Activated CD4-positive, alpha-beta T cell treated with anti-CD3 and anti-CD28 coated beads, Interleukin-2, amount 50 U/mL, for 24 hours (primary cell): Measurements from ENCODE around the gene CCDC71L.

ENCODE experiments used
- DNase-seq, 2 donors: peaks; one replicate each; pipeline ENCODE4 v3.0.0-alpha.2; 2020; ENCODE audit warnings: low read depth in 1 of 2, low spot score in 1 of 2

CCDC71L gene

DNA sequence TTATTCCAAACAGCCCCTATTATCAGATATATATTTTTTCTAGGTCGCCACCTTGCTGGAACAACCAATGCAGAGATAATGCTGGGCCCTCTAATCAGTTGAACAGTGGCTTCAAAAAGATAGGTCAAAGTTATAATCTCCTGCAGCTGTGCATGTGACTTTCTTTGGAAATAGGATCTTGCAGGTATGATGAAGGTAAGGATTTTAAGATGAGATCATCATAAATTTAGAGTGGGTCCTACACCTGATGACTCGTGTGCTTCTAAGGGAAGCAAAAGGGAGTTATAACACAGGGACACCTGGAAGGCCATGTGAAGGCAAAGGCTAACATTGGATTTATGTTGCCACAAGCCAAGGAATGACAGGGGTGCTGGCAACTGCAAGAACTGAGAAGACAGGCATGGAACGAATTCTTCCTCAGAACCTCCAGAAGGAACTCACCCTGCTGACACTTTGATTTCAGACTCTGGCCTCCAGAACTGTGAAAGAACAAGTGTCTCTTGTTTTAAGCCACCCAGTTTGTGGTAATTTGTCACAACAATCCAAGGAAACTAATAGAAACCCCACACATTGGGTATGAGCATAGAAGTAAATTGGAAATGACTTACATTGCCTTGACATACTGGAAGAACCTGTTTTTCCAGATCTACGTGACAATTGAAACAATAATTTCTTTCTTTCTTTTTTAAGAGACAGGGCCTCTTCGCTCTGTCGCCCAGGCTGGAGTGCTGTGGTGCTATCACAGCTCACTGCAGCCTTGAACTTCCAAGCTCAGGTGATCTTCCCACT lies 34.4 kb downstream of the CCDC71L start:
- no peak for DNase-seq

DNA sequence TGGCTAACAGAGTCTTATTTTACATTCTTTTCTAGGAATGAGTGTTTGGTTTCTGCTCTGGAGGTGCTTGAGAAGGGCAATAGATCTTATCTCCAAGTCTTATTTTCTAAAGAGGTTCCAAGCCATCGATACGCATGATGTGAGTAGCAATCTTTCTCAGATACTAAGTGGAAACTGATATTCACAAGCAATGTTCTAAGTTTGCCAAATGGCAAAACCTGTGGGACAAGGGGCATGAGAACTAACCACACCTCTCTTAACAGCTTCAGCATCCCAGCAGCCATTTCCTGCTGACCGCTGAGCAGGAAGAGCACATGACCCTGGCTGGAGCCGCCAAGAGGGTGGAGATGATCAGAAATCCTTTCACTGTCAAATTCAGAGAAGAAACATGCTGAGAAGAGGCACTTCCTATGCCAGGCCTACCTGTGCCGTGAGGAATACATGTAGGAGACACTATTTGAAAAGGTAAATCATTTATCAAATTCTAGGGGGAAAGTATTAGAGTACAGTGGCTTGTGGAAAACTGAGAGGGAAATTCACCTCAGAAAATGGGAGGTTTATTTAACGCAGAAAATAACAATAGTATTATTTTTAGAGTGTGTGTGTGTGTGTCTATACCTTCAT lies 35.2 kb downstream of the CCDC71L start:
- DNase-seq, result no peak

DNA sequence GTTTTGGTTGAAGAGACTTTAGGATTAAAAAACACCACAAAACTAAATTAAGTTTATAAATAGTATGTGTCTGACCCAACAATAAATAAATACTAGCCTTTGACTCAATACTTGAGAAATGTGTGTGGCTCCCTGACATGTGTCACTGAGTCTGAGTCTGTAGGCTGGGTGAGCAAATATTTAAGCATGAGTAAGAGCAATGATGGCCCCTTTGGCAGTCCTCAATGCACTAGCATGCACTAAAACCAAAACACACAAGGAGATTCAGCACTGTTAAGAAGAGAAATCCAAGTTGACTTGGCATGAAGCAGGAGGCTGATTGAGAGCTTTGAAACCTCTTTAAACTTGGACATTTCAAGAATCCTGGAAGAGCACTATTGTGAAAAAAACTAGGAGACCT lies 37.1 kb downstream of the CCDC71L start:
- DNase-seq, result no peak

DNA sequence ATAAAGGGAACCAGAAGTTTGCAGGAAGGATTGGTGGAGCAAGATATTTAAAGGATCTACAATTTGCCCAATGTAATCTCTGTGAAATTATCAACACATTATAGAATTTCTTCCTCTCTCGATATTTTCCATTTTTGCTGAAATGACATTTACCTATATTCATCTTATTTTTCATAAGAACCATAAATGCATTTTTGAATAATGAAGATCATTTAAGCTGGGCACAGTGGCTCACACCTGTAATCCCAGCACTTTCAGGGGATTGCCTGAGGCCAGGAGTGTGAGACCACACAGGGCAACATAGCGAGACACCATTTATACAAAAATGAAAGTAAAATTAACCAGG lies 37.7 kb downstream of the CCDC71L start:
- DNase-seq, result no peak

DNA sequence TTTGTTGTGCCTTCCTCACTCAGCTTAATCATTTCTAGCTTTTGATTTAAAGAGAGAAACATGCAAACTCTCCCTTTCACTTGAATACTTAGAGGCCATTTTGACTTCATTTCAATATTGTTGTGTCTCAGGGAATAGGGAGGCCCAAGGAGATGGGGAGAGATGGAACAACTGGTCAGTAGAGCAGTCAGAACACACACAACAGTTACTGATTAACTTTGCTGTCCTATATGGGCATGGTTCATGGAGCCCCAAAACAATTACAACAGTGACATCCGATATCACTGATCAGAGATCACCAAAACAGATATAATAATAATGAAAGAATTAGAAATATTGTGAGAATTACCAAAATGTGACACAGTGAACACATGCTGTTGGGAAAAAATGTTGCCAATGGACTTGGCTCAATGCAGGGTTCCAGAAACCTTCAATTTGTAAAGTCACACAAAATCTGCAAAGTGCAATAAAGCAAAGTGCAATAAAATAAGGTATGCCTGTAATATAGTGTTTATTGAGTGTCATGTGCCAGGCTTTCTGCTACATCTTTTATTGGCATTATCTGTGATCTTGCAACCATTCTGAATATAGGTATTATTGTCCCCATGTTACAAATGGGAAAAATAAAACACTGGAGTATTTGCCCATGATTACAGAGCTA lies 38.2 kb downstream of the CCDC71L start:
- no peak for DNase-seq

DNA sequence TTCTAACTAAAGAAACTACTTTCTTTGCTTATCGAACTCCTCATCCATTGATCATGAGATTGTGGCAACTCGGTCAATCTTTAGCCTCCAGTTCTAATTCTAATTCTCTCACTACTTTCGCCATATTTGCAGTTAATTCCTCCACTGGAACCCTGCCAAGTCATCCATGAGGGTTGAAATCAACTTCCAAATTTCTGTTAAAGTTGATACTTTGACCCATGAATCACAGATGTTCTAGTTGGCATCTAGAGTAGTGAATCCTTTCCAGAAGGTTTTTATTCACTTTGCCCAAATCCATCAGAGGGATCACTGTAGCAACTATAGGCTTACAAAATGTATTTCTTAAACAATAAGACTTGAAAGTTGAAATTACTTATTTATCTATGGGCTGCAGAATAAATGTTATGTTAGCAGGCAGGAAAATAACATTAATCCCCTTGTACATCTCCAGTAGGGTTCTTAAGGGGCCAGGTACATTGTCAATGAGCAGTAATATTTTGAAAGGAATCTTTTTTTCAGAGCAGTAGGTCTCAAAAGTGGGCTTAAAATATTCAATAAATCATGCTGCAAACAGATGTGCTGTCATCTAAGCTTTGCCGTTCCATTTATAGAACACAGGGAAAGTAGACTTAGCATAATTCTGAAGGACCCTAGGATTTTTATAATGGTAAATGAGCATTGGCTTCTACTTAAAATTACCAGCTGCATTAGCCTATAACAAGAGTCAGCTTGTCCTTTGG lies 39.4 kb downstream of the CCDC71L start:
- DNase-seq, result no peak

DNA sequence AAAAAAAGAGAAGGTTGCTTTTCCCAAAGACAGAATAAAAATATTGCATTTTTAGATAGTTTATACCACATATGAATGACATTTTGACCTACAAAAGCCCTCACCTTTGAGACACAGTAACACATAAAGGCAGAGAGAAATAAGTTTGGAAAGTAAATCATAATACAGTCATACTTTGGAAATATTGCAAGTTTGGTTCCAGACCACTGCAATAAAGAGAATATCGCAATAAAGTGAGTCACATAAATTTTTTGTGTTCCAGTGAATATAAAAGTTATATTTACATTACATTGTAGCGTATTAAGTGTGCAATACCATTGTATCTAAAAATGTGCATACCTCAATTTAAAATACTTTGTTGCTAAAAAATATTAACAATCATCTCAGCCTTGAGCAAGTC lies 40.3 kb downstream of the CCDC71L start:
- no peak for DNase-seq

DNA sequence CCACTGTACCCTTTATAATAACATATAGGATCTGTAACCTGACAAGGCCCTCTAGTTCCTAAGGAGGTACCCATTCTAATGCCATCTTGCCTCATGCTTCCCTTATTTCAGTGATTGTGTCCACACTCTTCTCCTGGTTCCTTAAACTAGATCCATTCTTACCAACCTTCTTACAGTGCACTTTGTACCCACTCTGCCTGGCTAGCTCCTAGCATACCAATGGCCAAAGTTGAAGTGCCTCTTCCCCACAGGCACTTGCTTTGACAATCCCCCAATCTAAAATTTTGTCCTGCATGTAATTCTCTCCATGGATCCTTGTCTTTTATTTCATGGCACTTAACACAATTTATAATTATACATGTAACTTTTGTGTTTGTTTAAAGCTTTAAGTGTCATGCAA lies 40.9 kb downstream of the CCDC71L start:
- no peak for DNase-seq

DNA sequence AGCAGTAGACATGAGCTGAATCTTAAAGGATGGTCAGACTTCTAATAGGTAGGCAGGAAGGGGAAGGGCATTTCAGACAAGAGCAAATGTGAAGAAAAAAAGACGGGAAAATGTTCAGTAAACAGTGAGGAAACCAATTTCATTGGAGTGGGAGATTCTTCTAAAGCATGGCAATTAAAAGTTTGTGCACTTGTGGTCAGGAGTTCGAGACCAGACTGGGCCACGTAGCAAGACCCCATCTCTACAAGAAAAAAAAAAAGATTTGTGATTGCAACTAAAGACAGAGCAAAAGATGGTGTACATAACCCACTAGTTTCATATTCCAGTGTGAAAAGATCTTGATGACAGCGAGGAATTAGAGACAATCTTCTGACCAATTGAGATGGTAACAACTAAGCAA lies 41.7 kb downstream of the CCDC71L start:
- no peak for DNase-seq

DNA sequence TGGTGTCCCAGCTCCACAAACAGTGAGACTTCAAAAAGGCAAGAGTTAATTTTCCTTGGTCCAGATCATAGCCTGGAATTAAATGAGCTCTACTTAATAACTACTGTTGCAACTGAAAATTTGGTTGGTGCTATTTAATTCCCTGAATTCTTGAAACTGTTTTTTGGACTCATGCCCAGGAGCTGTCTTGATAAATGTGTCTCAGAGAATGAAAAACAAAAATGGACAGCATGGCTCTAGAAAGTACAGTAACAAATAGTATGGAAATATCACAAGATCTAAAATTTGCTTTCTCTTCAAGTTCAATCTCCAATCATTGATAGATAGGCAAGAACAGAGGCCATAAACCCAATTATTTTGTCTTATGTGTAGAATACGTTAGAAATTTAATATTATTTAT lies 42.5 kb downstream of the CCDC71L start:
- no peak for DNase-seq

DNA sequence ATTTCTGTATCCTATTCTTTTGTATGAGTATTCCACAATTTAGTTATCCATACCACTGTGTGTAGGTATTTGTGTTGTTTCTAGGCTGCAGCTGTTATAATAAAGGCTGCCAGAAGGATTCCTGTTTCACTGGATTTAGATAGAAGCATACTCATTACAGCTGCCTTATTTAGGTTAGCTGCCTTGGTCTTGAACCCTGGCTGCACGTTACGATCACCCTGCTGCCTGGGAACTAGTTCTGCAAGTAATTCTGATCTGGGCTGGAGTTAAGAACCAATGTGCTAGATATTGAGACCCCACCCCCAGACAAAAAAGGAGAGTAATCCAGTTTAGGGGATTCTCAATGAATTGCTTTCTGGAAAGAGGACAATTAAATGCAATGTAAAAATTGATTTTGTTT lies 43.1 kb downstream of the CCDC71L start:
- DNase-seq, result no peak

DNA sequence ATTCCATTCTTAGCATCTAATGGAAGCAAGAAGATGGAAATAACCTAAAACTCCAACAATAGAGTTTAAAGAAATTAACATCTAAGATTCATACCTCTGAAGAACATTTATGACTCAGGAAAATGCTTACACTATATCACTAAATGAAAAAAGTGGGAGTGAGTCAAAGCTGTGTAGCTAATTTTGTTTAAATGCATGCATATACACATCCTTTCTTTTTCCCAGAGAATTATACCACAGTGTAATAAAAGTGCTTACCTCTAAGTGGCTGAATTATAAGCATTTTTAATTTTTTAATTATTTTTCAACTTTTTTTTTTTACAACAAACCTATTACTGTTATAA lies 44.3 kb downstream of the CCDC71L start:
- no peak for DNase-seq

DNA sequence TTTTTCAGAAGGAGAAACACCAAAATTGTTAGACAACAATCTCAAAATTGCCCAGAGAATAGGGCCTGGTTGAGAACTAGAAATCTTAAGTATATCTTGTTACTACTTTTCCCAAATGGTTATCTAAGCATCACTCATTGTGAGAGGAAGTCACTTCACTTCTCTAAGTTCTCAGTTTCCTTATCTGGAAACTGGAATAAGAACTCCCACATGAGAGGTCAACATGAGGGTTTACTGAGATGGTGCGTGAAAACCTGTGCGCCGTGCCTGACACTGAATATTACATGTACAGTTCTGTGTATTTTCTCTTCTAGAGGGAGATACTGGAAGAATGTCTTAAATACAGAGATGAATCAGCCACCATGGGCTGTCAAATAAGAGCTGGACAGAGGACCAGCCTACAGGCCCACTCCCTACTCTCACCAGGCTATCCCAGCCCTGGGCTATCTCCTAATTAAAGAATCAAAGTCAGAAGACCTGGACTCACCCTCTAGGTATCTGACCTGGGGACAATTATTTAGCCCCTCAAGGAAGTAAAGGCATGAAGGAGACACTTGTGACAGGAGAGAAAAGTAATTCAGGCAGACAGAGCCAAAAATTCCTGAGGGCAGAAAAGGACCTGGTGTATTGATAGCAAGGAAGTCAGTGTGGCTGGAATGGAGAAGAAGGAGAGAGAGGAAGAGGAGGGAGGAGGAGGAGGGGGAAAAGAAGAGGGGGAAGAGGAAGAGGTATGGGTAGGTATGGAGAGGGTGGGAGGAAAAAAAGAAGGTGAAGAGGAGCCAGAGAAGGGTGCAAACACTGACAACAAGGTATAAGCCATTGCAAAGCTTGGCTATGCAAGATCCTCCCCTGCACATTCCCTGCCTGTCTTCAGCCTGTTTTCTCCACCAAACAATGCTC lies 44.9 kb downstream of the CCDC71L start:
- DNase-seq, result no peak

DNA sequence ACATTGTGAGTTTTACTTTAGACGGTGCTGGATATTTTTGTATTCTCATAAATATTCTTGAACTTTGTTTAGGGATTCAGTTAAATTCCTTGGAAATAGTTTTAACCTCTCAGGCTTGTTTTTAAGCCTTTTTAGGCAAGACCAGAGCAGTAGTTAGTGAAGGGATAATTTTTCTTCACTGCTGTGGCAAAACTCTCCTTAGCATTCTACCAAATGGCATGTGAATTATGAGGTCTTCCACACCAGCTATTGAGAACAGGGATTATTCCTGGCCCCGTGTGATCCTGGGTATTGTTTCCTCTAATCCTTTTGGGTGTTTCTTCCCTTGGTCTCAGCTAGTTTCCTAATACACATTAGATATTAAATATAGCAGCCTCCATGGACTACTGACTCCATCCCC lies 46.2 kb downstream of the CCDC71L start:
- DNase-seq, result no peak

DNA sequence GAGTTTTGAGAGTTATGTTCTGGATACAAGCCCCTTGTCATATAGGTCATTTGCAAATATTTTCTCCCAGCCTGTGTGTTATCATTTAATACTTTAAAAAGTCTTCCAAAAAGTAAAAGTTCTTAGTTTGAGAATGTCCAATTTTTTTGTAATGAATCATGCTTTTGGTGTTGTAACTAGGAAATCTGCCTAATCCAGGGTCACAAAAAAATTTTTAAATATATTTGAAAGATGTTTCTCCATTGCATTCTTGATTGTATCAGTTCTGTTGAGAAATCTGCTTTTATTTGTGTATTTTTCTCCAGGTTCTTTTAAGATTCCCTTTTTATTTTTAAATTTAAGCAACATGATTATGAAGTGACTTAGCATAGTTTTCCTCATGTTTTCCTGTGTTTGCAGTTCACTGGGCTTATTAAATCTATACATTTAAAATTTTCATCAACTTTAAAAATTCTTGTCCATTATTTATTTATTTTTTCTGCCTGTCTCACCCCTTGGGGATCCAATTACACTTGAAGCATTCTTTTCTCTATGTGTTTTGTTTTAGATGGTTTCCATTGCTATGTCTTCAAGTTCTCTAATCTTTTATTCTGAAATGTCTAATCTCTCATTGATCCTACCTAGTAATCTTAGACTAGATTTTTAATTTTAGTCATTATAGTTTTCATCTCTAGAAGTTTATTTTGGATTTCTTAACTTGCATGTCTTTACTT lies 47.0 kb downstream of the CCDC71L start:
- no peak for DNase-seq

DNA sequence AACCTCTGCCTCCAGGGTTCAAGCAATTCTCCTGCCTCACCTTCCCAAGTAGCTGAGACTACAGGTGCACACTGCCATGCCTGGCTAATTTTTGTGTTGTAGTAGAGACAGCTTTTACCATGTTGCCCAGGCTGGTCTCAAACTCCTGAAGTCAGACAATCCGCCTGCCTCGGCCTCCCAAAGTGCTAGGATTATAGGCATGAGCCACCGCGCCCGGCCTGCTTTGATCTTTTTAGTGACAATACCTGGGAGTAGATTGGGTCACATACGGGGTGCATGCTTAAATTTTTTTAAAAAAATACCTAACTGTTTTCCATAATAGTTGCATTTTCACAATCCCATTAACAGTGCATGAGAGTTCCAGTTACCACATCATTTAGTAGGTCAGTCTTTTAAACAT lies 47.7 kb downstream of the CCDC71L start:
- DNase-seq, result no peak

DNA sequence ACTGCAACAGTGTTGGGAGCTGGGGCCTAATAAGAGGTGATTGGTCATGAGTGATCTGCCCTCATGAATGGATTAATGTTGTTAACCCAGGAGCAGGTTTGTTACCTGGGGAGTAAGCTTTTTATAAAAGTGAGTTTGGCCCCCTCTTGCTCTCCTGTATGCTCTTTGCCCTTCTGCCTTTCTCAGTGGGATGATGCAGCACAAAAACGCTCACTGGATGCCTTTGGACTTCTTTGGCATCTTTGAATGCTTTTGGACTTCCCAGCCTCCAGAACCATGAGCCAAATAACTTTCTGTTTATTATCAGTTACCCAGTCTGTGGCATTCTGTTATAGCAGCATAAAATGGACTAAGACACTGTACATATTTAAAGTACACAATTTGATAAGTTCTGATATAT lies 48.5 kb downstream of the CCDC71L start:
- DNase-seq, result no peak

DNA sequence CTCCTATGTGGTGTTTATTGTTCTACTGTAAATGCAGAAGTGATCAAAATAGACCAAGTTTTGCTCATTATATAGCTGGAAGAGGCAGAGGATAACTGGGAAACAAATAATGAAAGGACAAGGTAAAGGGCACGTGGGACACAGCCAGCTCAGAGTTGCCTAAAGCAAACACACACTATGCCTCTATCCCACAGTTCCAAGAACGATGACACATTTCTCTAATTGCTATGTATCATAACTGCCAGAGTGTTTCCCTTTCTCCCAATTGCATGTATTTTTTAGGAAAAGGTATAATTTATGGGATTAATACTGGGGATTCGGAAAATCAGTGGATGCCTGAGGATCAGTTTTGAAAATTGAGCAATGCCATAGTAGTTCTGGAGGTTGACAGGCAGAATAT lies 49.0 kb downstream of the CCDC71L start:
- no peak for DNase-seq

DNA sequence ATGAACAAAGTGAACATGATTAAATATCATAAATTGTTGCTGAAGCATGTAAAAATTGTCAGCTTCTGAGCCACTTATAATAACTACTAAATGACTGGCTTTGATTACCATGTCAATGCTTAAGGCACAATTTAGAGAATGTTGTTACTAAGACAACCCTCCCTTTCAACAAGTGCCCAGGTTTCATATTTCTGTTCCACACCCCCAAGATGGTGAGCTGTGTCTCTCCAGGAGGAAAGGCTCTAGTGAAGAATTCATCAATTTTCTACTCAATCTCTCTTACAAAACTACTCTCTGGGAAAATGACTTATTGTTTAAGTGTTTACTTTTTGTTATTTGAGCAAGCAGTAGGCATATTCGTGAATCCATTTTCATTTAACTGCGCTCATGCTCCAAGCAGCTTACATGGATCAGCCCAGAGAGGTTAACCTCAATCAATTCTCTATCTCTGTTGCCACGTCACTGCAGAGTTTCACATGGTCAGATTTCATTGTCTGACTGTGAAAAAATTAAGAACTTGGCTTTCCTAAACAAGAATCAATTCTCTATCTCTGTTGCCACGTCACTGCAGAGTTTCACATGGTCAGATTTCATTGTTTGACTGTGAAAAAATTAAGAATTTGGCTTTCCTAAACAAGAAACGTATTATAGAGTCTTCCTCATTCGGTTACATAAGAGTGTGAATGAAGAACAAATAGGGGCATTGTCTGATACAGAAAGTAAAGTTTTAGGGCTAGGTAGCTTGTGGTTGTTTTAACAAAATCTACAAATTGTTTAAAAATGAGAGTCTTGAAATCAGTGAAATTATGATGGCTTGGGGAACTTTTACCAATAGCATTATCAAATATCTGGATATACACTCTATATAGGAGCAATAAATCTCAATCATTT lies 49.7 kb downstream of the CCDC71L start:
- no peak for DNase-seq
